Measurements from ENCODE around the gene GPS1. TPM values are rescaled to one million over a fixed set of nuclear protein-coding genes. Genes with fewer than 3 reads are reported as not detected.

Gene GPS1
- total and polyA plus RNA-seq, 11 donors: 76.7 to 151 (median 85.0) TPM

- peaks cover 0 to 33% (median 8%) of the 10 kb centered on the region in 12 donors for H3K4me1 ChIP-seq
- H3K27ac ChIP-seq: peak overlapping the region; percentile 67 to 96 (median 90)
- 67 to 75% (median 67%) methylated on average over 14 to 16 of the region's 16 CpGs for WGBS, 4 donors
- H3K36me3 ChIP-seq: peaks cover 0 to 26% (median 6%) of the 10 kb centered on the region in 9 donors
- intact Hi-C loops (cut with DNase I): no loop called here
- ATAC-seq (peak; percentile 53 to 74 (median 66)), DNase-seq (peak in 4 of 5 donors; percentile 55 to 76 (median 64))
- H3K4me3 ChIP-seq: no peak overlapping the region
- TF ChIP-seq POLR2A (IDR thresholded peaks at IDR 0.05) (no peak), CTCF (IDR thresholded peaks at IDR 0.05) (no peak)
- no peaks in the 10 kb centered on the region for H3K9me3 ChIP-seq
- no peaks in the 10 kb centered on the region for H3K27me3 ChIP-seq
Measured at GRCh38 chr17:82013772-82014321, 37.9 kb upstream of the GPS1 start.

GRCh38 chr17:82014432-82014831, 37.3 kb upstream of the GPS1 start:
- ATAC-seq: peak in 3 of 4 donors; percentile 1 to 2 (median 2)
- Histone ChIP-seq H3K27ac (peak overlapping the region in 11 of 12 donors; percentile 67 to 96 (median 91)), H3K36me3 (peaks cover 0 to 26% (median 6%) of the 10 kb centered on the region in 9 donors), H3K4me1 (peaks cover 0 to 27% (median 6%) of the 10 kb centered on the region in 12 donors), H3K9me3 (no peaks in the 10 kb centered on the region), H3K27me3 (no peaks in the 10 kb centered on the region), H3K4me3 (no peak overlapping the region)
- WGBS, 4 donors: 73 to 84% (median 78%) methylated on average over 21 to 23 of the region's 23 CpGs
- TF ChIP-seq POLR2A (IDR thresholded peaks at IDR 0.05) (no peak), CTCF (IDR thresholded peaks at IDR 0.05) (no peak)
- intact Hi-C loops (cut with DNase I): no loop called here
- no peak for DNase-seq

- TF ChIP-seq POLR2A (IDR thresholded peaks at IDR 0.05) (no peak), CTCF (IDR thresholded peaks at IDR 0.05) (no peak)
- Histone ChIP-seq H3K27ac (no peak overlapping the region), H3K4me3 (no peak overlapping the region), H3K9me3 (no peaks in the 10 kb centered on the region), H3K27me3 (no peaks in the 10 kb centered on the region), H3K4me1 (peaks cover 0 to 26% (median 6%) of the 10 kb centered on the region in 12 donors), H3K36me3 (peaks cover 0 to 26% (median 6%) of the 10 kb centered on the region in 9 donors)
- 86 to 91% (median 88%) methylated on average over 12 to 13 of the region's 13 CpGs for WGBS, 4 donors
- DNase-seq (no peak), ATAC-seq (no peak)
- intact Hi-C loops (cut with DNase I): no loop called here
Measured at GRCh38 chr17:82014971-82015310, 36.8 kb upstream of the GPS1 start.

- peaks cover 0 to 26% (median 6%) of the 10 kb centered on the region in 9 donors for H3K36me3 ChIP-seq
- H3K4me3 ChIP-seq: no peak overlapping the region
- intact Hi-C loops (cut with DNase I): no loop called here
- TF ChIP-seq POLR2A (IDR thresholded peaks at IDR 0.05): no peak
- TF ChIP-seq CTCF (IDR thresholded peaks at IDR 0.05): no peak
- DNase-seq (no peak), ATAC-seq (no peak)
- H3K4me1 ChIP-seq: peaks cover 0 to 26% (median 6%) of the 10 kb centered on the region in 12 donors
- no peaks in the 10 kb centered on the region for H3K9me3 ChIP-seq
- no peak overlapping the region for H3K27ac ChIP-seq
- H3K27me3 ChIP-seq: no peaks in the 10 kb centered on the region
- WGBS, 4 donors: 85 to 88% (median 87%) methylated on average over 16 to 24 of the region's 24 CpGs
Measured at GRCh38 chr17:82015311-82015971, 36.3 kb upstream of the GPS1 start.
